ENCODE data around the gene RIN2. TPM values are rescaled to one million over a fixed set of nuclear protein-coding genes. Genes with fewer than 3 reads are reported as not detected.
A peak's percentile ranks its signal among the peaks of the same experiment; 100 is the strongest.

Gene RIN2
- total and polyA plus RNA-seq, 9 of the 15 experiments (the other 6 are each of a cell fraction or from before 2014, with no cell fraction given) = 0.09 TPM; not detected in 8

GRCh38 chr20:19742974-19743639 lies 15.0 kb upstream of the RIN2 start:
- Histone ChIP-seq H3K27ac (ENCODE audit: extremely low read depth, low read depth, low read length) (no peak overlapping the region), H3K36me3 (ENCODE audit: control insufficient read depth, insufficient read depth, low read length) (no peaks in the 10 kb centered on the region), H3K4me1 (replicated peaks in 1 of 2; ENCODE audit: control insufficient read depth in 2 of 2, insufficient read depth in 2 of 2, low read length in 2 of 2) (no peaks in the 10 kb centered on the region), H3K4me2 (ENCODE audit: insufficient read depth, low read length) (no peak overlapping the region), H3K79me2 (ENCODE audit: control insufficient read depth, insufficient read depth, low read length) (no peaks in the 10 kb centered on the region), H3K27me3 (ENCODE audit: control insufficient read depth in 2 of 2, insufficient read depth in 2 of 2, low read length in 2 of 2) (no peaks in the 10 kb centered on the region), H3K9ac (ENCODE audit: insufficient read depth in 1 of 2, low read depth in 2 of 2, low read length in 2 of 2) (no peak overlapping the region), H3K9me1 (ENCODE audit: control insufficient read depth, insufficient read depth, low read length) (no peaks in the 10 kb centered on the region), H4K20me1 (replicated peaks; ENCODE audit: control insufficient read depth, insufficient read depth, low read length) (no peaks in the 10 kb centered on the region), H3K9me3 (replicated peaks; ENCODE audit: control insufficient read depth, insufficient read depth, low read depth, low read length) (no peaks in the 10 kb centered on the region), H2AFZ (ENCODE audit: low read depth, low read length) (no peak overlapping the region), H3K4me3 (no peak overlapping the region)
- ATAC-seq (no peak), FAIRE-seq (no peak), DNase-seq (ENCODE audit: extremely low read depth in 1 of 4, low spot score in 3 of 4) (no peak)
- CTCF ChIA-PET (ENCODE audit: low intra/inter-chr PET ratio) = no interaction called here
- in situ Hi-C loops (cut with MboI) = no loop called here
- POLR2A ChIA-PET = no interaction called here
- TF ChIP-seq ZNF282 (CRISPR knock-in tag; IDR thresholded peaks at IDR 0.05) (no peak), CEBPG (CRISPR knock-in tag; IDR thresholded peaks at IDR 0.05) (no peak), CEBPG (tag; conservative IDR thresholded peaks at IDR 0.05 in 1 of 2, IDR thresholded peaks at IDR 0.05 in 1 of 2) (peak; percentile 33 to 53; a peak in 2 of 4 replicates)
- BruUV-seq (replicated peaks) = no TSS peak
- 0% methylated on average over 7 of the region's 9 CpGs for WGBS (ENCODE audit: insufficient coverage, low coverage, missing lambda C conversion rate)
- intact Hi-C loops (cut with micrococcal nuclease) = no loop called here

GRCh38 chr20:19743640-19743995 lies 14.4 kb upstream of the RIN2 start:
- H3K9me1 ChIP-seq (ENCODE audit: control insufficient read depth, insufficient read depth, low read length) = no peaks in the 10 kb centered on the region
- H3K9me3 ChIP-seq (replicated peaks; ENCODE audit: control insufficient read depth, insufficient read depth, low read depth, low read length) = no peaks in the 10 kb centered on the region
- no peak overlapping the region for H2AFZ ChIP-seq (ENCODE audit: low read depth, low read length)
- H3K9ac ChIP-seq (ENCODE audit: insufficient read depth in 1 of 2, low read depth in 2 of 2, low read length in 2 of 2) = no peak overlapping the region
- H3K27me3 ChIP-seq (ENCODE audit: control insufficient read depth in 2 of 2, insufficient read depth in 2 of 2, low read length in 2 of 2) = no peaks in the 10 kb centered on the region
- DNase-seq (ENCODE audit: extremely low read depth in 1 of 4, low spot score in 3 of 4) (no peak), FAIRE-seq (no peak), ATAC-seq (no peak)
- no peaks in the 10 kb centered on the region for H3K36me3 ChIP-seq (ENCODE audit: control insufficient read depth, insufficient read depth, low read length)
- no peak overlapping the region for H3K4me3 ChIP-seq
- POLR2A ChIA-PET = no interaction called here
- intact Hi-C loops (cut with micrococcal nuclease) = no loop called here
- no peaks in the 10 kb centered on the region for H4K20me1 ChIP-seq (replicated peaks; ENCODE audit: control insufficient read depth, insufficient read depth, low read length)
- in situ Hi-C loops (cut with MboI) = no loop called here
- no TSS peak for BruUV-seq (replicated peaks)
- CTCF ChIA-PET (ENCODE audit: low intra/inter-chr PET ratio) = no interaction called here
- no peaks in the 10 kb centered on the region for H3K4me1 ChIP-seq (replicated peaks in 1 of 2; ENCODE audit: control insufficient read depth in 2 of 2, insufficient read depth in 2 of 2, low read length in 2 of 2)
- no peak overlapping the region for H3K4me2 ChIP-seq (ENCODE audit: insufficient read depth, low read length)
- WGBS (ENCODE audit: insufficient coverage, low coverage, missing lambda C conversion rate) = 0% methylated on average over 1 of the region's 1 CpG
- no peaks in the 10 kb centered on the region for H3K79me2 ChIP-seq (ENCODE audit: control insufficient read depth, insufficient read depth, low read length)
- no peak overlapping the region for H3K27ac ChIP-seq (ENCODE audit: extremely low read depth, low read depth, low read length)
- TF ChIP-seq MYNN (IDR thresholded peaks at IDR 0.05) (no peak), MYNN (CRISPR knock-in tag; IDR thresholded peaks at IDR 0.05) (no peak), ZNF347 (CRISPR knock-in tag; IDR thresholded peaks at IDR 0.05; ENCODE audit: low read depth) (no peak), ZBTB7A (IDR thresholded peaks at IDR 0.05; ENCODE audit: borderline replicate concordance, control insufficient read depth, low read depth, low read length) (no peak), ZBTB12 (CRISPR knock-in tag; IDR thresholded peaks at IDR 0.05) (no peak), SNAPC5 (CRISPR knock-in tag; IDR thresholded peaks at IDR 0.05) (no peak), KAT8 (IDR thresholded peaks at IDR 0.05; ENCODE audit: low read depth) (no peak)
- TF ChIP-seq, protein P1, sequence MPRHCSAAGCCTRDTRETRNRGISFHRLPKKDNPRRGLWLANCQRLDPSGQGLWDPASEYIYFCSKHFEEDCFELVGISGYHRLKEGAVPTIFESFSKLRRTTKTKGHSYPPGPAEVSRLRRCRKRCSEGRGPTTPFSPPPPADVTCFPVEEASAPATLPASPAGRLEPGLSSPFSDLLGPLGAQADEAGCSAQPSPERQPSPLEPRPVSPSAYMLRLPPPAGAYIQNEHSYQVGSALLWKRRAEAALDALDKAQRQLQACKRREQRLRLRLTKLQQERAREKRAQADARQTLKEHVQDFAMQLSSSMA (CRISPR knock-in tag; IDR thresholded peaks at IDR 0.05) = no peak
